COLO668 (cell line): Measurements from ENCODE around the gene CBFA2T3.

Source experiments
- DNase-seq: peaks from one replicate; lab custom pipeline; 2025; ENCODE audit not compliant: unreplicated experiment; lab: John Stamatoyannopoulos, UW

Gene CBFA2T3

DNA sequence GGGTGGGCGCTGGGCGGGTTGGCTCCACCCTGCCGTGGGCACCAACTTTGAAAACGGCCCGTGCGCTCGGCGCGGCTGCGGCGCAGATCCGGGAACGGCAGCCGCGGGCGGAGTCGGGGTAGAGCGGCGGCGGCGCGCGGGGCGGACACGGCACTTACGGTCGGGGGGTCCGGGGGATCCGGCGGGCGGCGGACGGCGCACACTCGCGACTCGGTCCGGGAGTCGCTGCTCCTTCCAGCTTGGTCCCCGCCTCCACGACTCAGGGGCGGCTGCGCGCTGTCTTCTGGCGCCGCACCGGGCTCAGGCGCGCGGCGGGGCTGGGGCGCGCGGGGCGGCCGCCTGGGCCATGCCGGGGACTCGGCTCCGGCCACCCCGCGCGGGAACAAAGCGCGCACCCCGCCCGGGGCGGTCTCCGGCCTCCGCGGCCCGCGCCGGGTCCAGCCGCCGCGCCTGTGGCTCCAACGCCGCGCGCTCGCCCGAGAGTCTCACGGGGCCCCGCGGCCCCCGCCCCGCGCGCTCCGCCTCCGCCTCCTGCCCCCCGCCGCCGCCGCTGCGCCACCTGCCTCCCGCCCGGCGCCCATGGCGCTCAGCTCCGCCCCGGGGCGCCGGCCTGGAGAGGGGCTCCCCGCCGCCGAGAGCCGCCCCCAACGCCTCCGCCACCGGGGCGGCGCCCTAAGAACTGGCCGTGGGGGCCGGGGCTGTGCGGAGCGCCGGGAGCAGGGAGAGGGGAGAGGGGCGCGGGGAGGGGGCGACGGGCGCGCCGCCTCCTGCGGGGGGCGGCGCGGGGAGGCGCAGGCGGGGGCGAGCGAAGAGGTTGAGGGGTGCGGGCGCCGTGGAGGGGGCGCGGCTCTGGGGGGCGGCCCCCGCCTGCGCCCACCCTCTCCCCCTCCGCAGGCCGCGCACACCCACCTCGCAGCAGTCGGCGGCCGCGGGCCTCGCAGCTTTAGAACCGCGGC is 35.9 kb downstream of the CBFA2T3 start:
- peak; percentile 83 for DNase-seq

DNA sequence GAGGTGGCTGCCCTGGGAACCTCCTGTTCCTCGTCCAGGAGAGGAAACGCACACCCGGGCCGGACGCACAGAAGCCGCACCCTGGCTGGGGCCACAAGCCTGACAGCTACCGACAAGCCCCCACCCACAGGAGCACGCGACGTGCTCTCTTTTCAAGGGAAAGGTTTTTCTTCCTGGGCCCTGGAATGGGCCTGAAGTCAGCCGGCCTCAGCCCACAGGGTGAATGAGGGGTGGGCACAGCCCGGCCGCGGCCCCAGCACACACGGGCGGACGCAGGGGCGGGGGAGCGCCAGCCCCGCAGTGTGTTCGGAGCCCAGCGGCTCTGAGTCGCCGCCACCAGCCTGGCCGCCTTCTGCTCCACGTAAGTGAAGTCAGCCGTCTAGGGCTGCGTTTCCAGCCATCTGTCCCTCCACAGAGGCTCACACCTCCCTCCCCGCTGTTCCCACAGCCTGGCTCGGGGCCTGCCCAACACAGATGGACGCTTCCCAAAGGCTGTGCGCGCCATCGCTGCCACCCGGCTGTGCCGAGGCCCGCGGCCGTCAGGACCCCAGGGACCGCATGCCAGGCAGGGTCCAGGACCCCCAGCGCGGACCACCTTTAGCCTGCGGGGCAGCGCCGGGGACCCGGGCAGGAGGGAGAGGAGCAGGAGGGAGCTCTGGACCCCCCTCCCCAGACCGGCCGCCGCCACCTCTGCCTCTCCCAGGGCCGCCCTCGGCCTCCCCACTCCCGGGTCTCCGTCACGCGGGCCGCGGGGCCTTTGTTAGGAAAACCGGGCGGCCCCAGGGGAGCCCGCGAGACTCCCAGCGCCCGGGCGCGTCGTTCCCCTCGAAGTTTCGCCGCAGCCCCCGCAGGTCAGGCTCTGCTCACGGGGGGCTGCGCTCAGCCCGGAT is 36.8 kb downstream of the CBFA2T3 start:
- DNase-seq = peak; percentile 62

- DNase-seq = peak; percentile 37
These were observed 37.6 kb downstream of the CBFA2T3 start for GRCh38 chr16:88939245-88939971.

DNA sequence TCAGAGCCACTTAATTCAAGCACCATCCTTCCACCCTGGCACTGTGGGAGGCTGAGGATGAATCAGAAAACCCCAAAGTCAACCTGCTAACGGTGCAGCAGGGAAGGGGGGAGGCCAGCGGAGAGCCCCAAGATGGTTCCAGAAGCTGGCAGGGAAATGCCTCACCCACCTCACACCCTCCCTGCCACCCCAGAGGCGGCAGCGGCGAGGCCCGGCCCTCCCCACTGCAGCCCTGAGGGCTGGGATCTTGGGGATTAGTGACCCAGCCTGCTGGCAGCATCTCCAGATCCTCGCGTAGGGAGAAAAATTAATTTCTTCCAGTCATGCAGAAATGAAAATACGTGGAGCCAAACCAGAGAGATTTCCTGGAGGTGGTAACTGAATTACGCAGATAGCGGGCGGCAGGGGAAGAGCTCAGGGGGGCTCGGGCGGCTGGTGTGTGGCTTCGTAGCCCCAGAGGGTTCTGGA is 38.2 kb downstream of the CBFA2T3 start:
- no peak for DNase-seq

GRCh38 chr16:88938119-88938776 is 38.8 kb downstream of the CBFA2T3 start:
- no peak for DNase-seq

DNA sequence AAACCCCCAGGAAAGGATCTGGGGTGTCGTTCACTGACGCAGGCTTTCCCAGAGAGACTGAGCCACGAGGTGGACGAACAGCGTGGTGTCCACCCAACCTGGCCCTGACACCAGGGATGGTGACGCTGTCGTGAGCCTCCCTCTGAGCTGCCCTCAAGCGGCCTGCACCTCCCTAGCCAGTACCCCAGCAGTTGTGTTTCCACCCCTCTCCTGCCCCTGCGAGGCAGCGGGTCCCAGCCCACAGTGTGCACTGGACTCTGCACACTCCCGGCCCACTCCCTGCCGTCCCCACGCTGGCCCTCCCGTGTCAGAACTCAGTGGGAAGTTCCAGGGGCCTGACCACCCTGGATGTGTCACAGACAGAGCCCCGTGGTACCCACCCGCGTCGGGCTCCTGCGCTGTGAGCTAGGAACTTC is 39.8 kb downstream of the CBFA2T3 start:
- DNase-seq = no peak

DNA sequence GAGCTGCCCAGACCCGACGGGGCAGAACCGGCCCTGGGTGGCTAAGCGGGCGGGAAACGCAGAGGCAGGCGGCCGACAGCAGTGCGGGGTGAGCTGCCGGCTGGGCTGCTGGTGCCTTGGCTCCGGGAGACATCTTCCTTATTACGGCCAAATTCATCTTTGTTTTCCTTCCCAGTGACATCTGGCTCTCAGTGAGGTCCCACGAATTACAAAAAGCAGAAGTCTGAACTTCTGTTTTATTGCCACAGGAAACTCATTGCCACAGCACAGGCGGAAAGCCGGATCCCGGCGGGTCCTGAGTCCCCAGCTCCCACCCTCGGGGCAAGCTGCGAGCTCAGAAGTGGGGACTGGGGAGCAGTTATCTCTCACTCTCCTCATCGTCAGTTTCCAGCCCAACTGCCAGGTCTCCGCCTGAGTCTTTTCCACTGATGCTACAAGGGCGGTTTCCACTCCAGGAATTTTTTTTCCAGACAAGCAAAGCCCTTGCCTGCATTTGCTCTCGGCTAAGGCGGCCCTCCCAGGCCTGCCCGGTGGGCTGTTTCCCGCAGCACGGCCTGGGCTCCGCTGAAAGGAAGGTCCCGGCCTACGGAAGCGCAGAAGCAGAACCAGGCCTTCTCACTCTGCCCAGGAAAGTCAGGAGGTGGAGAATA is 40.3 kb downstream of the CBFA2T3 start:
- DNase-seq = peak; percentile 54

DNA sequence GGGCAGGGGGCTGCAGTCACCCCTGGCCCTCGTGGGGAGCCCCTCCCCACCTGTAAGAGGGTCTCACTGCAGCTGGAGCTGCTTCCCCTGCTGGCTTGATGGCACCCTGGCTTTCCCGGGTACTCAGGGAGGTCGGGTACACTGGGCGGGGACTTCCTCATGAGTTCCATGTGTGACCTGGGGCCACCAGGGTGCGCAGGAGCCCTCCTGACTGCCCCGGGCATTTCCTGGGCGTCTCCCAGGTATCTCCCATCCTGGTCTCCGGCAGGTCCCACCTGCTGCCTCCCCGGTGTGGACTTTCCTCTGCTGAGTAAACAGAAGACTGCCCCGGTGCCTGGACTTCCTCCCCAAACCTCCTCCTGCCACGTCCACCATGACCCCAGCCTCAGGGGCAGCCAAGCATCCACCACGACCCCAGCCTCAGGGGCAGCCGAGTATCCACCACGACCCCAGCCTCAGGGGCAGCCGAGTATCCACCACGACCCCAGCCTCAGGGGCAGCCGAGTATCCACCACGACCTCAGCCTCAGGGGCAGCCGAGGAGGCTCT is 40.9 kb downstream of the CBFA2T3 start:
- peak; percentile 96 for DNase-seq

- DNase-seq = no peak
These were observed 42.8 kb downstream of the CBFA2T3 start for GRCh38 chr16:88934066-88934667.

DNA sequence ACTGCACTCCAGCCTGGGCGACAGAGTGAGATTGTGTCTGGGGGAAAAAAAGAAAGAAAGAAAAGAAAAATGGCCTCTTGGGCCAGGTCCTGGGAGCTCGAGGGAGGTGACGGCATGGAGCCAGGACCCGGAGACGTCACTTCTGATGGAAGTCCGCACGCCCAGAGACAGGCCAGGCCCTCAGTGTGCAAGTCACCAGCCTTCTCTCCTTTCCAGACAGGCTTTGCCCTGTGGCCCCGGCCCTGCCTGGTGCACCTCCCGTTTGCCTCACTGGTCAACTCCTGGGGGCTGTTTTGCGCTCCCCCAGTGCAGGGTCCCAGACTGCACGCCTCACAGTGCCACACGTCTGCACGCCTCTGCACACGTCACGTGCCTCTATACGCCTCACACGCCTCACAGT is 44.1 kb downstream of the CBFA2T3 start:
- no peak for DNase-seq

- no peak for DNase-seq
These were observed 45.1 kb downstream of the CBFA2T3 start for GRCh38 chr16:88931936-88932335.

DNA sequence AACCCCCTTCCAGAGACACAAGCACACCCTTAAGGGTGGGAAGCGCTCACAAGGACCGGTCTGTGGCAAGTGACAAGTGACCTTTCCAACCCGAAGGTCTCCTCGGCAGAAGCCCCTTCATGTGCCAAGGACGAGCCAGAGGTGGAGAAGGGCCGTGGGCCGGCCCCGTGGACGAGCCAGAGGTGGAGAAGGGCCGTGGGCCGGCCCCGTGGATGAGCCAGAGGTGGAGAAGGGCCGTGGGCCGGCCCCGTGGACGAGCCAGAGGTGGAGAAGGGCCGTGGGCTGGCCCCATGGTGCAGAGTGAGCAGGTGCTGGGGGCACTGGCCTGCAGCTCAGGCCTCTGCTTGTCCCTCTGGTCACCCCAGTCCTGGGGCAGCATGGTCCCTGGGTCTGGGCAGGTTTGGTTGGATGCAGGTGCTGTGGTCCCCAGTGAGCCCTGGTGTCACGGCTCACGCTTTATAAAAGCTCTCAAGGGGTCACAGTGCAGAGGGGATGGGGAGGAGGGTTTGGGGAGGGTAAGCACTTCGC is 45.6 kb downstream of the CBFA2T3 start:
- no peak for DNase-seq

- DNase-seq = no peak
These were observed 46.3 kb downstream of the CBFA2T3 start for GRCh38 chr16:88930716-88931115.

DNA sequence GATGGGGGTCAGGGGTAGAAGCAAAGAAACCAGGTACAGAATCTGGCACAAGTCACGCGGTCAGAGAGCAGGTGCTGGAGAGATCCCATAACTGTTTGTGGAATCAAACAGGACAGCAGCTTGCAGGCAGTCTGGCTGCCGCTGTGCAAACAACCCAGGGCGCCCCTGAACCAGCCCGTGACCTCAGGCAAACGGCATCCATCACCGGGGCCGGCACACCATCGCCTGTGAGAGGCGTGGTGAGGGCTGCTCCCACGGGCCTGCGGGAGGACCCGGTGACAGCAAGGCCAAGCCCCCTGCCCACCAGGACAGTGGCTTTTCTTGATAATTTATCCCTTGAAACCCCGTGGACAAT is 47.9 kb downstream of the CBFA2T3 start:
- DNase-seq = peak; percentile 90

GRCh38 chr16:88928405-88929090 is 48.5 kb downstream of the CBFA2T3 start:
- DNase-seq = peak; percentile 95

- peak; percentile 61 for DNase-seq
These were observed 49.3 kb downstream of the CBFA2T3 start for GRCh38 chr16:88927661-88928060.

- peak; percentile 84 for DNase-seq
These were observed 50.0 kb downstream of the CBFA2T3 start for GRCh38 chr16:88927010-88927409.

- DNase-seq = peak; percentile 28
These were observed 50.5 kb downstream of the CBFA2T3 start for GRCh38 chr16:88926374-88926990.
